Measurements from ENCODE around the gene RPRD1A.
"Not testable (repeated sequence)": the region's sequence is repeated elsewhere in the genome, so short reads cannot be mapped to it uniquely, and the experiment has no call there.

The RPRD1A gene, protein sequence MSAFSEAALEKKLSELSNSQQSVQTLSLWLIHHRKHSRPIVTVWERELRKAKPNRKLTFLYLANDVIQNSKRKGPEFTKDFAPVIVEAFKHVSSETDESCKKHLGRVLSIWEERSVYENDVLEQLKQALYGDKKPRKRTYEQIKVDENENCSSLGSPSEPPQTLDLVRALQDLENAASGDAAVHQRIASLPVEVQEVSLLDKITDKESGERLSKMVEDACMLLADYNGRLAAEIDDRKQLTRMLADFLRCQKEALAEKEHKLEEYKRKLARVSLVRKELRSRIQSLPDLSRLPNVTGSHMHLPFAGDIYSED

DNA sequence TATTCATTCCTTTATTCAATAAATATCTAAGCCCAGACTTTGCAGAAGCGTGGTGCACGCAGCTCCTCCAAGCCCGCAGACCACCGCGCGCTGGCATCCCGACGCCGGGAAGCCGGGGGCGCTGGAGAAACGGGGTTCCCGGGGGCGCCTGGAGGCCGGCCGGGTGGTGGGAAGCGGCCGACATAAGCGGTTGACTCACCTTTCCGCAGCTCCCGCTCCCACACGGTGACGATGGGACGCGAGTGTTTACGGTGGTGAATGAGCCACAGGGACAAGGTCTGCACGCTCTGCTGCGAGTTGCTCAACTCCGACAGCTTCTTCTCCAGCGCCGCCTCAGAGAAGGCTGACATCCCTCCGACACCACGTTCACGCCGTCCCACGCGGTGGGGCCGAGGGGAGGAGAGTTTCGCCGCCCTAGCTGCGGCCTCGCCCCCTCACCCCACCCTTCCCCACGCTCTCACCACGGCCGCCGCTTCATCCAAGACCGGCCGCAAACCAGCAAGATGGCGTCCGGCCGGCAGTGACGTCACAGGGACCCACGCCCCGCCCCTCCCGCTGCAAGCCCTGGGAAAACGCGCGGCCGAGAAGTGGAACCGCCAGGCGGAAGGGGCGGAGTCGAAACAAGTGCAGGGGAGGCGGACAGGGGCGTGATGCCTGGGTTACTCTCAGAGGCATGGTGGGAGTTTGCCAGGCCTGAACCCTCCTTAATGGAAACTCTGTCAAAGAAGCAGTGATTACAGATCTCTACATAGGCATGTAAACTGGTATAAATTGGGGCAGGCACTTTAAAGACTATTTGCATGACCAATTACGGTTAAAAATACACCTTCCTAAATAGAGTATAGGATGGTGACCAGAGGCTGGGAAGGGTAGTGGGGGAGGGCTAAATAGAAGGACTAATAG, at the start of gene RPRD1A:
Gene RPRD1A, minus strand, starts transcription at position 505 of the 903 bp plus-strand sequence. Its CDS starts 155 bp downstream, at position 350.
- in situ Hi-C loops (cut with HindIII; ENCODE audit: low sequenced_read_pairs): no loop called here

DNA sequence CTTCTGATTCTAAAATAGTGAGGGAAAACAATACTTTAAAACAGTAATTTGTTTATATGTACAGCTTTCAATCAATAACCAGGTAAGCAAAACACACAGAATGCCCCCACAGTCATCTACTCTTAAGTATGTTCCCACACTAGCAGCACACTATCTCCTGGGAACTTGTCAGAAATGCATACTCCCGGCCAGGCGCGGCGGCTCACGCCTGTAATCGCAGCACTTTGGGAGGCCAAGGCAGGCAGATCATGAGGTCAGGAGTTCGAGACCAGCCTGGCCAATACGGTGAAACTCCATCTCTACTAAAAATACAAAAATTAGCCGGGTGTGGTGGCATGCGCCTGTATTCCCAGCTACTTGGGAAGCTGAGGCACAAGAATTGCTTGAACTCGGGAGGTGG, 49.4 kb upstream of the RPRD1A start:
- in situ Hi-C loops (cut with HindIII; ENCODE audit: low sequenced_read_pairs): not testable (repeated sequence)

DNA sequence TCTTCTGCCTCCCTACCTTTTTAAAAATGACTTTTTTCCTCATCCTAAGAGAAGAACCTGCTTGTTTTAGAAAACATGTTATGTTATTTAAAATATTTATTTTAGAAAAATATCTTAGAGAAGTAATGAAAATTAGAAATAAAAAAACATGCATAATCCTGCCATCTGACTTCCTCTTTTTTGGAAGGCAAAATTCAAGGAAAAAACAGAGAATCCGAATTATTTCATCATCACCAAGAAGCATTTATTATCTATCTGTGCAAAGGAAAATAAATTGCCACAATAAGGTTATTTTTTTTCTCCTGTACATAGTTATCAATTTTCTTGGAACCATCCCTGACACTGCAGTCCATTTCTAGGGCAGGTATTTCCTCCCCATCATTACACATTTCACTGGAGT, 47.4 kb upstream of the RPRD1A start:
- in situ Hi-C loops (cut with HindIII; ENCODE audit: low sequenced_read_pairs): no loop called here

DNA sequence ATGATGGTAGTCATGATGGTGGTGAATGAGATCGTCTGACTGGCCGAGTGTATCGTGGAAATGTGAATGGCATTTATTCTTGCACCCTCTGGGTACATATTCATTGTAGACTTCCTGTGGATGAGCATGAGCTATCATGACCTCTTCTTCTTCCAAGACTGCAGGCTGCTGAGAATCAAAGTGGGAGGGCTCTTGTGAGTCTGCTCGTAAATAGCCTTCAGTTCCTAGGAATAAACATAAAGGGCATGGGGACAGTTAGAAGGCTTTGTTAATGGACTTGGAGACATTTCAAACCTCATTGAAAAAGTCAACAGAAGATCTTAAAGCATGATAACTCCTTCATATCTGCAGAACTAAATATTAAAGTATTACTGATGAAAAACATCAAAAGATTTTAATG, 46.9 kb upstream of the RPRD1A start:
- in situ Hi-C loops (cut with HindIII; ENCODE audit: low sequenced_read_pairs): no loop called here

DNA sequence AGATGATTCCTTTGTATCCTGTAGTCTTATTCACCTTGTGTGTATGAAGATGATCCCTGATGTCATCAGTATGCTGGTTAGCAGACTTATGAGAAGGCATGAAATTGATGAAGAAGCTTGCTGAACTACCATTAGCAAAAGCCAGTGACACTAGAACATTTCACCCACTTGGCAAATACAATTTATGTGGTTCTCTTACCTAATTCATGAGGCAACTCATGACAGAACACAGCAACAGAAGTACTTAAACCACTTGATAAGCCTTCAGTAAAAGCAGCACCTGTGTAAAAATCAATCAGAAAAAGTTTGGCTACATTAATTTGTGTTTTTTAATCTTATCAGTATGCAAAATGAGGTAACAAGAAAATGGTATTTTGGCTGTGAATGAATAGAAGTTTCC, 44.9 kb upstream of the RPRD1A start:
- in situ Hi-C loops (cut with HindIII; ENCODE audit: low sequenced_read_pairs): no loop called here

DNA sequence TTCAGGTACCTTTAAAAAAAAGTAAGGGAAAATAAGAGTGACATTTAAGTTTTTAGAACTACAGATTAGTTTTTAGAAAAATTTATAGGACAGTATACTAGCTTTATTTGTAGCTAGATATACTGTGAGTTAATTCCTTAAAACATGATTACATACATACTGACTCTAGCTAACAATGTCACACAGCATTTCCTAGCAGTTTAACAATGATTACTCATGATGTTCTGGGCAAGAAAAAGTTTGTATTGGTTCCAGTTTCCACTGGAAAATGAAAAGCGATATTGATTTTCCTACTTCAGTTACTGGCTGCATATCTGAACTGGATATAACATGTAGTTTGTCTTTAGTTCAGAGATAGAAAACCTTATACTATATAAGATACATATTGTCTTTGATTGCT, 42.4 kb upstream of the RPRD1A start:
- in situ Hi-C loops (cut with HindIII; ENCODE audit: low sequenced_read_pairs): no loop called here

DNA sequence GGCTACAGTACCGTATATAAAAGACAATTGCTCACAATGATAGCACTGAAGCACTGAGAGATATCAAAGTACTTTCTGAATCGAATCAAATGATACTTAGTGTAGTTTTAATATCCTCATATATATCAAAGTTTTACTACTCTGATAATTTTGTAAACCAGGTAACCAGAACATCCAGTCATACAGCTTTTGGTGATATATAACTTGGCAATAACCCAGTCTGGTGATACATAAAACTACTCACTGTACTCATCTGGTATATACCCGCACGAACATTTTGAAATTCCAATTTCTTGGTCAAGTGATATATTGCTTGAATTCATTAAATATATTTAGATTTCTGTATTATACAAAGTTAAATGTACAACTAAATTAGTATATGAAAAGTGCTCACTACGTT, 41.2 kb upstream of the RPRD1A start:
- in situ Hi-C loops (cut with HindIII; ENCODE audit: low sequenced_read_pairs): no loop called here

DNA sequence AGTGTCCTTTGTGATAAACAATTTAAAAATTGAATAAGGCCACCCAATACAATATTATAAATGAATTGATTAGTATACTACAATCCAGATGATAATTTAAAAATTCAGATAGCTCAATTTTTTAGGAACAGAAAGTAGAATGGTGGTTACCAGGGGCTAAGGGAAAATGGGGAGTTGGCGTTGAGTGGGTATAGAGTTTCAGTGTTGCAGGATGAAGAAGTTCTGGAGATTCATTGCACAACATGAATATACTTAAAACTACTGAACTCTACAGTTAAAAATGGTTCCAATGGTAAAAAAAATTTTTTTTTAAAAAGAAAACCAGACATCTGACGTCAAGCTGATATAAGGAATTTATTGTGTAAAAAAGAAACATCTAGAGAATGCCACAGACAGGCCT, 40.8 kb upstream of the RPRD1A start:
- in situ Hi-C loops (cut with HindIII; ENCODE audit: low sequenced_read_pairs): no loop called here

DNA sequence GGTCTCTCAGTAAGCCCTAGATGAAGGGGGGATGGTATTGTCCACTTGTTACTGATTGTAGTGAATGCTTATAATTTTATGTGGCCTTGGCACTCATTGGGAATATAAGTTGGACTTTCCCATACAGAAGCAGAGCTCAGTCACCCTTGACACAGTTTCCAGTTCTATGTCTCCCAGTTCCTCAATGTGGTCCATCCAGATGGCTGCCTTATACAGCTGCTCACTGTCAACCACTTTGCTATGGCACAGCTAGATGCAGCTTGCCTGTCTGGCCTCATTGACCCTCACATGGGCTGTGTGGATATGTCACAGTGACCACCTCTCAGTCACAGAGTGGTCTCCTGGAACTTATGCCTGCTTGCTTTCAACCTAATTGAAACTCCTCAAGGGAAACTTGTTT, 40.1 kb upstream of the RPRD1A start:
- in situ Hi-C loops (cut with HindIII; ENCODE audit: low sequenced_read_pairs): no loop called here

DNA sequence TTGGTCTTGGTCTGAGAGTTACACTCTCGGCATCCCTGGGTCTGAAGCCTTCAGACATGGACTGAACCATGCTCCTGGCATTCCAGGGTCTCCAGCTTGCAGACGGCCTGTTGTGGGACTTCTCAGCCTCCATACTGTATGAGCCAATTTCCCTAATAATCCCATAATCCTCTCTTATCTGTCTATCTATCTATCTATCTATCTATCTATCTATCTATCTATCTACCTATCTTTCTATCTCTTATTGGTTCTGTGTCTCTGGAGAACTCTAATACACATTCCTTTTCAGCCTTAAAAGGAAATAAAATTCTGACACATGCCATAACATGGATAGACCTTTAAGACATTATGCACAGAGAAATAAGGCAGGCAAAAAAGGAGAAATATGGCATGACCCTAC, 37.4 kb upstream of the RPRD1A start:
- in situ Hi-C loops (cut with HindIII; ENCODE audit: low sequenced_read_pairs): no loop called here

DNA sequence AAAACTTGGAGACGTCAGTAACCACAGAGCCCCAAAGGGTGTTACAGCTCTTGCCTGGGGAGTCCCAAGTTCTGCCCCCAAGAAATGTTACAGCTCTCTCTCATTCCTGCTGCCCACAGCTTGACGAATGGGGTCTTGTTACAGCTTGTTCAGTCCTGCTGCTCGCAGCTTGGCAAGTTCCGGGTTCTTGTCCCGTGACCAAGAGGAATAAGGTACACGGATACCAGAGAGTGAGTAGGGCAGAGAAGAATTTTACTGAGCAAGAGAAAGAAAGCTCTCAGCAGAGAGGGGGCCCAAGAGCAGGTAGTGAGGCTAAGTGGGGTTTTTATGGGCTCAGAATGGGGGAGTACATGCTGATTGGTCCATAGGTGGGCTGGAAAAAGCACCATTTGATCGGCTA, 34.6 kb upstream of the RPRD1A start:
- in situ Hi-C loops (cut with HindIII; ENCODE audit: low sequenced_read_pairs): no loop called here

DNA sequence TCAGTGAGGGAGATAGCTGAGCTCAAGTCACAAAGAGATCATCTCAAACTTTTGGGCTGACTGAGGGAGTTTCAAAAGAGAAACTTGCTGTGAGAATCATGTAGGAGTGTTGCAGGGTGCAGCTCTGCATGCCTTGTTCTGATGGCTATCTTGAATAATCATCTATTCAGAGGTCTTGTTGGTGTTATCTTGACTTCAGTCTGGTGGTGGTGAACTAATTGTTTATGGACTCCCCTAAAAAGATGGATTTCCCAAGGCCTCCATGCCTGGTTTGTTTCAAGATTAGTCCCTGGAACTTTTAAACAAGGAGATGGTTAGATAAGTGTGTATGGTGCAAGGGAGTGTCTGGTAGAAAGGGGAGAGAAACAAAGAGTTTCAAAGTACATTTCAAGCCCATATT, 32.0 kb upstream of the RPRD1A start:
- in situ Hi-C loops (cut with HindIII; ENCODE audit: low sequenced_read_pairs): no loop called here

DNA sequence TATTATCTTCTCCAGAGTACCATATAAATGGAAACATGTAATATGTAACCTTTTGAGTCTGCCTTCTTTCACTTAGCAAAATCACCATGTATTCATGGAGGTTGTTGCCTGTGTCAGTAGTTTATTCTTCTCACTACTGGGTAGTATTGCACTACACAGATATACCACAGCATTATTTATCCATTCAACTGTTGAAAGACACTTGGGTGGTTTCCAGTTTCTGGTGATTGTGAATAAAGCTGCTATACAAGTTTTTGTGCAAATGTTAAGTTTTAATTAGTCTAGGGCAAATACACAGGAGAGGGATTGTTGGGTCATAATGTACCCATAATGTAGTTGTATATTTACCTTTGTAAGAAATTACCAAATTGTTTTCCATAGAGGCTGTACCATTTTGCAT, 29.6 kb upstream of the RPRD1A start:
- in situ Hi-C loops (cut with HindIII; ENCODE audit: low sequenced_read_pairs): no loop called here

DNA sequence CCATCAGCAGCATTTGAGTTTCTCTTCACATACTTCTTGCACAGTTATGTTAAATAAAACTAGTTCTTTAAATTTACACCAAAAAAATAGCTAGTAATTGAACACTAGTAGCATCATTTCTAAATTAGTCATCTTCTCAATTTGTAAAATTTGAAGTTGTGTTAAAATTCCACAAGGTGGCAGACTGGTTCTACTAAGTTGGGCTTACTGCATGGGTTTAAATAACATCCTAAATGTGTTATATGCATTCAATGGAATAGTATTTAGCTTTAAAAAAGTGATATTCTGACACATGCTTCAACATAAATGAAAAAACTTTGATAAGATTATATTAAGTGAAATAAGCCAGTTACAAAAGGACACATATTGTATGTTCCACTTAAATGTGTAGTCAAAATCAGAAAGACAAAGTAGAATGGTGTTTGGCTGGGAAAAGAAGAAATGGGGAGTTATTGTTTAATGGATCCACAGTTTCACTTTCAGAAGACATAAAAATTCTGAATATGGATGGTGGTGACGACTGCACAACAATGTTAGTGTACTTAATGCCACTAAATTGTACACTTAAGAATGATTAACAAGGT, 28.7 kb upstream of the RPRD1A start:
- in situ Hi-C loops (cut with HindIII; ENCODE audit: low sequenced_read_pairs): no loop called here

DNA sequence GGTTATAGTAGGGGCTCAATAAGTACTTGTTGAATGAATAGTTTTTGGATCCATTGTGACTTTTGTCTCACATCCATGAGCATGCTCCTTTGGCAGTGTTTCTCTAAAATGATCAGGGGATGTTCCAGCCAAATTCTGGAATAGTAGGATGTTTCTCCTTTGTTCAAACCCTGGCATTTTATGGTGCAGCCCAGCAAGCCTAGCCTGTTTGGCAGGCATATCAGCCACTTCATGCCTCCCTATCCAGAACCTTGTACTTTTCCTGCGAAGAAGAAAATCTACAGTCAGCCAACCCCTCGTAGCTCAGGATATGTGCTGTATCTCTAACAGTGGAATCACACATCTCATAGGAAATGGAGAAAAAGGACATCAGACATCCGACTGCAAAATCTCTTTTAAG, 27.1 kb upstream of the RPRD1A start:
- in situ Hi-C loops (cut with HindIII; ENCODE audit: low sequenced_read_pairs): no loop called here

DNA sequence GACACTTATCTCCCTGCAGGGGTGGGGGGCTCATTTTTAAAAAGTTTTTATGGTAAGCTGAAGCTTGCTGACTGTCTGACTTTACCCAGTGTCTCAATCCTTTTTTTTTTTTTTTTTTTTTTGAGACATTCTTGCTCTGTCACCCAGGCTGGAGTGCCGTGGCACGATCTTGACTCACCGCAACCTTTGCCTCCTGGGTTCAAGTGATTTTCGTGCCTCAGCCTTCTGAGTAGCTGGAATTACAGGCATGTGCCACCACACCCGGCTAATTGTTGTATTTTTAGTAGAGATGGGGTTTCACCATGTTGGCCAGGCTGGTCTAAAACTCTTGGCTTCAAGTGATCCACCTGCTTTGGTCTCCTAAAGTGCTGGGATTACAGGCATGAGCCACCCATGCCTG, 24.8 kb upstream of the RPRD1A start:
- in situ Hi-C loops (cut with HindIII; ENCODE audit: low sequenced_read_pairs): not testable (repeated sequence)

DNA sequence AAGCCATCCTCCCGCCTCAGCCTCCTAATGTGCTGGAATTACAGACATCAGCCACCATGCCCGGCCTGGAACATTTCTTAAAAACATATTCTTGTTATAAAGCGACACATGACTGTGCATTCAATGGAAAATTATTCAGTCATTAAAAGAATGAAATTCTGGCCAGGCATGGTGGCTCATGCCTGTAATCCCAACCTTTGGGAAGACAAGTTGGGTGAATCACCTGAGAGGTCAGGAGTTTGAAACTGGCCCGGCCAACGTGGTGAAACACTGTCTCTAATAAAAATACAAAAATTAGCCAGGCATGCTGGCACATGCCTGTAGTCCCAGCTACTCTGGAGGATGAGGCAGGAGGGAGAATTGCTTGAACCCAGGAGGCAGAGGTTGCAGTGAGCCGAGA, 21.6 kb upstream of the RPRD1A start:
- in situ Hi-C loops (cut with HindIII; ENCODE audit: low sequenced_read_pairs): loop anchor here (10.0 kb wide), 1 partner anchor 114 kb away; the partner anchor contains the start of gene RMP24

DNA sequence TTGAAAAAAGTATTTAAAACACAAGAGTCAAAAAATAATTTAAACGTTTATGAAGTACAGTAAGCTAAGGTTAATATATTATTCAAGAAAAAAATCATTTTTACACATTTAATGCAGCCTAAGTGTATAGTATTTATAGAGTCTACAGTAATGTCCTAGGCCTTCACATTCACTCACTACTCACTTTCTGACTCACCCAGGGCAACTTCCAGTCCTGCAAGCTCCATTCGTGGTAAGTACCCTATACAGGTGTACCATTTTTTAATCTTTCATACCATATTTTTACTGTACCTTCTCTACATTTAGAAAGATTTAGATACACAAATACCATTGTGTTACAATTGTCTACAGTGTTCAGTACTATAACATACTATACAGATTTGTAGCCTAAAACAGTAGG, 20.9 kb upstream of the RPRD1A start:
- in situ Hi-C loops (cut with HindIII; ENCODE audit: low sequenced_read_pairs): loop anchor here (10.0 kb wide), 1 partner anchor 113 kb away; the partner anchor contains the start of gene RMP24

DNA sequence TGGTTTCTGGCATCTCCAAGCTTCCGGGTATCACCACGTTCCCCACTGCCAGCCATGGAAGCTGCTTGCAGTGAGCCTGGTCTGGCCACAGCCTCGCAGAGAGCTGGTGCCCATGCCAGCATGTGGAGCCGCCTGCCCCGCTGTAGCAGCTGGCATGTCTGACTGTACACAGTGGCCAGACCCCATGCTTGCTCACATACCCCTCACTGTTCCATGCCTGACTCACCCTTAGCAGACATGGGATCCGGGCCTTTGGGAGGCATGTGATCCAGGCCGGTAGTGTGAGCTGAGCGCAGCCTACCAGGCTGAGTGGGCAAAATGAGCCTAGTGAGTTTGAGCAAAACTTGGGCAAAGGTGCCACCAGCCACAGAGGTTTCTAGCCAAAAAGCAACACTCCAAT, 18.8 kb upstream of the RPRD1A start:
- in situ Hi-C loops (cut with HindIII; ENCODE audit: low sequenced_read_pairs): loop anchor here (10.0 kb wide), 1 partner anchor 111 kb away; the partner anchor contains the start of gene RMP24

DNA sequence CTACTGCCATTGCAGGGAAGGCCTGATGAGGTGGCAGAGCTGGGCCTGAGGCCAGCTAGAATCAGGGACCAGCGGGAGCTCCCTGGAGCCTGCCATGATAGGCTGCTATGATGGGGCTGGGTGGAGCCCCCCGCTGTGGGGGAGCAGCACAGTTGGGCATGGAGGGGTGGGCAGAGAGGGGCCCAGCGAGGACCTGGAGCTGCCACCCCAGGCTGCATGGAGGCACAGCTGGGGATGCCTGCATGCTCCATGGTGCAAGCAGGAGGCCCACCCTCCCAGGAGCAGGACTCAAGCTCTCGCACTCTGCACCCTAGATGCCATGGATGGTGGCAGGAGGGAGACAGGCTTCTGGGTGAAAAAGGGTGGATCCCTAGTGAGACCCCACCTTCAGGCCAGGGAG, 17.8 kb upstream of the RPRD1A start:
- in situ Hi-C loops (cut with HindIII; ENCODE audit: low sequenced_read_pairs): loop anchor here (10.0 kb wide), 1 partner anchor 110 kb away; the partner anchor contains the start of gene RMP24

DNA sequence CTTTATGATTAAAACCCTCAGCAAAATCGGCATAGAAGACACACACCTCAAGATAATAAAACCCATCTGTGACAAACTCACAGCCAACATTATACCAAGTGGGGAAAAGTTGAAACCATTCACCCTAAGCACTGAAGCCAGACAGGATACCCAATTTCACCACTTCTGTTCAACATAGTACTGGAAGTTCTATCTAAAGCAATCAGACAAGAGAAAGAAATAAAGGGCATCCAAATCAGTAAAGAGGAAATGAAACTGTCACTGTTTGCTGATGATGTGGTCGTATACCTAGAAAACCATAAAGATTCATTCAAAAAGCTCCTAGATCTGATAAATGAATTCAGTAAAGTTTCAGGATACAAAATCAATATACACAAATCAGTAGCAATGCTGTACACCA, 16.4 kb upstream of the RPRD1A start:
- in situ Hi-C loops (cut with HindIII; ENCODE audit: low sequenced_read_pairs): loop anchor here (10.0 kb wide), 1 partner anchor 109 kb away; the partner anchor contains the start of gene RMP24

All from DLD1 (cell line).